ENCODE measurements around the gene GALT. TPM values are rescaled to one million over a fixed set of nuclear protein-coding genes. Genes with fewer than 3 reads are reported as not detected.

Gene GALT
- total and polyA plus RNA-seq, 4 donors = 58.6 to 196 (median 115) TPM

GRCh38 chr9:34687276-34688030, 41.0 kb downstream of the GALT start:
- Histone ChIP-seq H3K4me1 (ENCODE audit: control insufficient read depth in 4 of 4, insufficient read depth in 4 of 4, low read length in 3 of 4) (peaks cover 18 to 60% (median 49%) of the 10 kb centered on the region in 4 donors), H3K36me3 (ENCODE audit: control insufficient read depth in 4 of 4, insufficient read depth in 3 of 4, low read depth in 1 of 4, low read length in 3 of 4) (no peaks in the 10 kb centered on the region), H3K27ac (ENCODE audit: low read depth in 1 of 2, low read length in 2 of 2) (no peak overlapping the region), H3K9ac (ENCODE audit: low read depth in 1 of 2, low read length in 2 of 2) (no peak overlapping the region), H3K27me3 (ENCODE audit: control insufficient read depth in 4 of 4, insufficient read depth in 4 of 4, low read length in 3 of 4) (no peaks in the 10 kb centered on the region), H3K4me3 (ENCODE audit: low read depth in 1 of 3, low read length in 3 of 3) (no peak overlapping the region), H3K9me3 (ENCODE audit: control insufficient read depth in 4 of 4, low read length in 3 of 4) (no peaks in the 10 kb centered on the region)
- 90% methylated on average over 10 of the region's 10 CpGs for WGBS
- TF ChIP-seq YY1 (IDR thresholded peaks at IDR 0.05) (no peak), NR2F2 (IDR thresholded peaks at IDR 0.05) (no peak)
- no peak for DNase-seq (ENCODE audit: low spot score)

- Histone ChIP-seq H3K4me1 (ENCODE audit: control insufficient read depth in 4 of 4, insufficient read depth in 4 of 4, low read length in 3 of 4) (peaks cover 18 to 60% (median 49%) of the 10 kb centered on the region in 4 donors), H3K36me3 (ENCODE audit: control insufficient read depth in 4 of 4, insufficient read depth in 3 of 4, low read depth in 1 of 4, low read length in 3 of 4) (no peaks in the 10 kb centered on the region), H3K9ac (ENCODE audit: low read depth in 1 of 2, low read length in 2 of 2) (peak overlapping the region in 1 of 2 donors; percentile 40), H3K9me3 (ENCODE audit: control insufficient read depth in 4 of 4, low read length in 3 of 4) (no peaks in the 10 kb centered on the region), H3K4me3 (ENCODE audit: low read depth in 1 of 3, low read length in 3 of 3) (no peak overlapping the region), H3K27ac (ENCODE audit: low read depth in 1 of 2, low read length in 2 of 2) (peak overlapping the region; percentile 23 to 43), H3K27me3 (ENCODE audit: control insufficient read depth in 4 of 4, insufficient read depth in 4 of 4, low read length in 3 of 4) (no peaks in the 10 kb centered on the region)
- peak; percentile 83 for TF ChIP-seq MAX (IDR thresholded peaks at IDR 0.05)
- peak; percentile 94 for TF ChIP-seq HNF4G (IDR thresholded peaks at IDR 0.05)
- peak; percentile 90 for TF ChIP-seq FOXA2 (IDR thresholded peaks at IDR 0.05)
- no peak for TF ChIP-seq EGR1 (IDR thresholded peaks at IDR 0.05; ENCODE audit: low read depth in 2 of 2)
- peak; percentile 96 to 97 for TF ChIP-seq HNF4A (conservative IDR thresholded peaks at IDR 0.05)
- peak; percentile 66 to 82 for TF ChIP-seq JUND (IDR thresholded peaks at IDR 0.05)
- TF ChIP-seq YY1 (IDR thresholded peaks at IDR 0.05) = peak; percentile 78
- TF ChIP-seq SP1 (IDR thresholded peaks at IDR 0.05) = peak; percentile 99
- TF ChIP-seq FOXA1 (IDR thresholded peaks at IDR 0.05) = peak; percentile 86
- peak; percentile 93 to 94 for TF ChIP-seq RXRA (IDR thresholded peaks at IDR 0.05)
- peak in 1 of 2 donors; percentile 36 for TF ChIP-seq RAD21 (IDR thresholded peaks at IDR 0.05)
- TF ChIP-seq TAF1 (conservative IDR thresholded peaks at IDR 0.05) = no peak
- no peak for TF ChIP-seq ATF3 (IDR thresholded peaks at IDR 0.05)
- peak; percentile 39 for TF ChIP-seq REST (IDR thresholded peaks at IDR 0.05)
- TF ChIP-seq CTCF (IDR thresholded peaks at IDR 0.05; ENCODE audit: low read depth, low read length, missing input control) = no peak
- no peak for TF ChIP-seq GABPA (IDR thresholded peaks at IDR 0.05 in 1 of 2, conservative IDR thresholded peaks at IDR 0.05 in 1 of 2)
- TF ChIP-seq NR2F2 (IDR thresholded peaks at IDR 0.05) = peak; percentile 87
- TF ChIP-seq ZBTB33 (IDR thresholded peaks at IDR 0.05) = no peak
- WGBS = 48% methylated on average over 5 of the region's 5 CpGs
- DNase-seq (ENCODE audit: low spot score) = peak; percentile 48
Measured at GRCh38 chr9:34688329-34689115, 42.0 kb downstream of the GALT start.

Data from liver (tissue), 9 donors.